ENCODE measurements around the gene ATP4B. TPM values are rescaled to one million over a fixed set of nuclear protein-coding genes. Genes with fewer than 3 reads are reported as not detected.

ATP4B gene
- polyA plus RNA-seq, 2 of the 4 experiments (the other 2 are of a cell fraction): not detected

GRCh38 chr13:113637262-113638160, 20.5 kb downstream of the ATP4B start:
- ChIA-PET POLR2A (no interaction called here), CTCF (interaction anchor here (1.6 kb wide), 1 partner anchor 9 kb away, joined by 4 read pairs; no protein-coding TSS in a partner anchor)
- Histone ChIP-seq H3K4me1 (no peaks in the 10 kb centered on the region), H3K9me3 (peaks cover 15% of the 10 kb centered on the region; the same call in 2 of the 3 replicates), H3K4me3 (no peak overlapping the region), H3K27ac (no peak overlapping the region), H3K4me2 (no peak overlapping the region)
- ATAC-seq (no peak), DNase-seq (ENCODE audit: low read depth in 1 of 2, low spot score in 1 of 2) (no peak), FAIRE-seq (no peak)
- no peak for TF ChIP-seq ZC3H11A (IDR thresholded peaks at IDR 0.05)
- TF ChIP-seq RAD21 (conservative IDR thresholded peaks at IDR 0.05 in 1 of 2, IDR thresholded peaks at IDR 0.05 in 1 of 2): no peak
- no peak for TF ChIP-seq RARB (CRISPR knock-in tag; IDR thresholded peaks at IDR 0.05)
- no peak for TF ChIP-seq HOXB13 (CRISPR knock-in tag; IDR thresholded peaks at IDR 0.05; ENCODE audit: low read depth)
- no peak for TF ChIP-seq ESRRA (IDR thresholded peaks at IDR 0.05; ENCODE audit: borderline replicate concordance, low read length)
- TF ChIP-seq ZFP36 (IDR thresholded peaks at IDR 0.05; ENCODE audit: borderline replicate concordance, partially characterized antibody): no peak
- 96% methylated on average over 26 of the region's 30 CpGs for WGBS (ENCODE audit: missing lambda C conversion rate)

DNA sequence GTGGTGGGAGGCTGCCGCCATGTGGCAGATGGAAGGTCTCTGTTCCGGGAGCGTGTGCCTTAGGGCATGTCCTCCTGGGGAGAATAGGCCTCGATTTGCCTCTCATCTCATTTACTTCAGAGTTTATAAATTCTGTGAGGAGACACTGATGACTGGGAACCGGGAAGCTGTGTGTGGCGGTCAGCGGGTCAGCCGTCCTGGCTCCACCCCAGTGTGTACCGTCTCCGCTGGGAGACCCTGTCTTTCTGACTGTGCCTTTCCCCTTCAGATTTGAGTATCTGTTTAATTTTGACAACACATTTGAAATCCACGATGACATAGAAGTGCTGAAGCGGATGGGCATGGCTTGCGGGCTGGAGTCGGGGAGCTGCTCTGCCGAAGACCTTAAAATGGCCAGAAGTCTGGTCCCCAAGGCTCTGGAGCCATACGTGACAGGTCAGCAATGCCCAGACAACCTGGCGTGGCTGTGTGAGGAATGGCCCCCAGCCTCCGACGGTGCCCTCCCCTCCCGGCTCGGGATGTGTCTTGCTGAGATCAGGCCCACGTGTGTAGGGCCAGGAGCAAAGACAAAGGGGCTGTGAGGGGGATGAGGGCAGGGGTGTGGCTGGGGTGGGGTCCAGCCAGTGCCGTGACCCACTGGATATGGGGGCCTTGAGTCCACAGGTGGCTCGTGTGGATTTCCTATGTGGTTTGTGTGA, 21.6 kb downstream of the ATP4B start:
- DNase-seq (ENCODE audit: low read depth in 1 of 2, low spot score in 1 of 2): no peak
- no peak overlapping the region for H3K27ac ChIP-seq
- peaks cover 8% of the 10 kb centered on the region; the same call in 1 of the 3 replicates for H3K9me3 ChIP-seq
- H3K4me1 ChIP-seq: no peaks in the 10 kb centered on the region
- H3K4me3 ChIP-seq: no peak overlapping the region
- no peak for FAIRE-seq
- TF ChIP-seq HOXA7 (CRISPR knock-in tag; IDR thresholded peaks at IDR 0.05) (no peak), TFCP2L1 (CRISPR knock-in tag; IDR thresholded peaks at IDR 0.05) (no peak), FOSB (CRISPR knock-in tag; IDR thresholded peaks at IDR 0.05) (no peak), EHF (CRISPR knock-in tag; IDR thresholded peaks at IDR 0.05) (no peak)
- ChIA-PET CTCF (interaction anchor here (1.6 kb wide), 1 partner anchor 11 kb away, joined by 4 read pairs; no protein-coding TSS in a partner anchor), POLR2A (no interaction called here)
- no peak for ATAC-seq
- 95% methylated on average over 24 of the region's 24 CpGs for WGBS (ENCODE audit: missing lambda C conversion rate)
- no peak overlapping the region for H3K4me2 ChIP-seq

DNA sequence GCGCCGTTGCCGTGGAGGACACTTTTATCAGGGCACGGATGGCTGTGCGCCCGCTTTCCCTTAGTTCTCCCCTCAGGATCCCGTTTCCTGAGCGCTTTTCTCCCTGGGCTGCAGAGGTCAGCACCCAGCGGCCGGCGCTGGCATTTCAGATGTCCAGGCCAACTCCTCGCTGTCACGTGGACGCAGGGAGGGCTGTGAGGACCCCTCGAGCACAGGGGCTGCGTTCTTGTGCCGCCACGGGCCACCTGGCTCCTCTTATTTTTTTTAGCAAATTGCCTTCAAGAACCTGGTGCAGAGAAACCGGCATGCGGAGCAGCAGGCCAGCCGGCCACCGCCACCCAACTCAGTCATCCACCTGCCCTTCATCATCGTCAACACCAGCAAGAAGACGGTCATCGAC, 22.3 kb downstream of the ATP4B start:
- ChIA-PET CTCF (no interaction called here), POLR2A (no interaction called here)
- Histone ChIP-seq H3K4me2 (no peak overlapping the region), H3K27ac (no peak overlapping the region), H3K9me3 (0 out of 3 replicates have a peak, but pooled peaks cover 7% of the 10 kb centered on the region), H3K4me3 (no peak overlapping the region), H3K4me1 (no peaks in the 10 kb centered on the region)
- TF ChIP-seq TFCP2L1 (CRISPR knock-in tag; IDR thresholded peaks at IDR 0.05) (no peak), NFE2L2 (conservative IDR thresholded peaks at IDR 0.05; ENCODE audit: low read length) (no peak), E2F6 (IDR thresholded peaks at IDR 0.05; ENCODE audit: borderline replicate concordance, low read depth) (no peak), KDM5A (IDR thresholded peaks at IDR 0.05) (no peak), ZSCAN20 (CRISPR knock-in tag; IDR thresholded peaks at IDR 0.05) (no peak), CBX2 (IDR thresholded peaks at IDR 0.05; ENCODE audit: borderline replicate concordance, low read depth) (no peak), HES2 (IDR thresholded peaks at IDR 0.05) (no peak), RFX5 (IDR thresholded peaks at IDR 0.05) (no peak), ATOH8 (CRISPR knock-in tag; IDR thresholded peaks at IDR 0.05; ENCODE audit: low read depth) (no peak), HDAC2 (IDR thresholded peaks at IDR 0.05) (no peak)
- TF ChIP-seq, protein P1, sequence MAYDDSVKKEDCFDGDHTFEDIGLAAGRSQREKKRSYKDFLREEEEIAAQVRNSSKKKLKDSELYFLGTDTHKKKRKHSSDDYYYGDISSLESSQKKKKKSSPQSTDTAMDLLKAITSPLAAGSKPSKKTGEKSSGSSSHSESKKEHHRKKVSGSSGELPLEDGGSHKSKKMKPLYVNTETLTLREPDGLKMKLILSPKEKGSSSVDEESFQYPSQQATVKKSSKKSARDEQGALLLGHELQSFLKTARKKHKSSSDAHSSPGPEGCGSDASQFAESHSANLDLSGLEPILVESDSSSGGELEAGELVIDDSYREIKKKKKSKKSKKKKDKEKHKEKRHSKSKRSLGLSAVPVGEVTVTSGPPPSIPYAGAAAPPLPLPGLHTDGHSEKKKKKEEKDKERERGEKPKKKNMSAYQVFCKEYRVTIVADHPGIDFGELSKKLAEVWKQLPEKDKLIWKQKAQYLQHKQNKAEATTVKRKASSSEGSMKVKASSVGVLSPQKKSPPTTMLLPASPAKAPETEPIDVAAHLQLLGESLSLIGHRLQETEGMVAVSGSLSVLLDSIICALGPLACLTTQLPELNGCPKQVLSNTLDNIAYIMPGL (CRISPR knock-in tag; IDR thresholded peaks at IDR 0.05; ENCODE audit: borderline replicate concordance): no peak
- no peak for DNase-seq (ENCODE audit: low read depth in 1 of 2, low spot score in 1 of 2)
- ATAC-seq: no peak
- no peak for FAIRE-seq
- WGBS (ENCODE audit: missing lambda C conversion rate): 99% methylated on average over 25 of the region's 25 CpGs
